Measurements from ENCODE around the gene RNF111.
A peak's percentile ranks its signal among the peaks of the same experiment; 100 is the strongest.

RNF111 gene

DNA sequence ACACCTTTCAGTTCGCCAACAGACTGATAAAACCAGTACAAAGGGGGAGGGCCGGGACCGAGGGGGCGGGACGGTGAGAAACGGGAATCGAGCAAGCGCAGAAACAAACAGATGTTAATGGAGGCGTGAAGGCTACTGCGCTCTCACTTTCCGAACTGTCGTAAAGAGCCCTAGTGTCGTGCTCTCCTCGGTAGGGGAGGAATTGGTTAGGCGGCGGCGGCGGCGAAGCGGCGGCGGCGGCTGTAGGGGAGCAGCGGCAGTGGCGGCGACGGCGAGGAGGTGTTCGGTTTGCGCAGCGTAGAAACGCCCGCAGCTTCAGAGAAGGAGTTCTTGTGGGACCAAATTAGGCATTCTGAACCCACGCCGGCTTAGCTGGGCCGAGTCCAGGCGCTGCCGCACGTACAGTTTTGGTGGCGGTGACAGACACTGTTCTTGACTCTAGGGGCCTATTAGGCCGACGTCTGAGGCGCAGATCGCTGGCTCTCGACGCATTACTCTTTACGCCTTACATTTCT is at the start of gene RNF111:
RNF111 (plus strand) TSS at position 173 of the 515 bp plus-strand sequence. CDS start 43,160 bp downstream, outside the sequence.
- DNase-seq (ENCODE audit: low read depth in 2 of 2): peak; percentile 73 to 79

DNA sequence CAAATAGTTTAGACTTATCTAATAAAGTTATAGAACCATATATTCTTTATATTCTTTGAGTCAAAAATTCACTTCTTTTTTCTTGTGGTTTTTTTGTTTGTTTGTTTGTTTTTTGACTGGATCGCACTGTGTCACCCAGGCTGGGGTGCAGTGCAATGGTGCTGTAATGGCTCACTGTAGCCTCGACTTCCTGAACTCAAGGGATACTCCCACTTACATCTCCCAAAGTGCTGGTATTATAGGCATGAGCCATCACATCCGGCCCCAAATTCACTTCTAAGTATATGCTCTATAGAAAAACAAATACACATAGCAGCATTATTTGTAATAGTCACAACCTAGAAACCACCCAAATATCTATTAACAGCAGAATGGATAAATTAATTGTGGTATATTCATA is 40.3 kb upstream of the RNF111 start:
- DNase-seq (ENCODE audit: low read depth in 2 of 2): no peak

GRCh38 chr15:58951388-58952007 is 36.0 kb upstream of the RNF111 start:
- DNase-seq (ENCODE audit: low read depth in 2 of 2): no peak

GRCh38 chr15:58952751-58953150 is 34.7 kb upstream of the RNF111 start:
- no peak for DNase-seq (ENCODE audit: low read depth in 2 of 2)

DNA sequence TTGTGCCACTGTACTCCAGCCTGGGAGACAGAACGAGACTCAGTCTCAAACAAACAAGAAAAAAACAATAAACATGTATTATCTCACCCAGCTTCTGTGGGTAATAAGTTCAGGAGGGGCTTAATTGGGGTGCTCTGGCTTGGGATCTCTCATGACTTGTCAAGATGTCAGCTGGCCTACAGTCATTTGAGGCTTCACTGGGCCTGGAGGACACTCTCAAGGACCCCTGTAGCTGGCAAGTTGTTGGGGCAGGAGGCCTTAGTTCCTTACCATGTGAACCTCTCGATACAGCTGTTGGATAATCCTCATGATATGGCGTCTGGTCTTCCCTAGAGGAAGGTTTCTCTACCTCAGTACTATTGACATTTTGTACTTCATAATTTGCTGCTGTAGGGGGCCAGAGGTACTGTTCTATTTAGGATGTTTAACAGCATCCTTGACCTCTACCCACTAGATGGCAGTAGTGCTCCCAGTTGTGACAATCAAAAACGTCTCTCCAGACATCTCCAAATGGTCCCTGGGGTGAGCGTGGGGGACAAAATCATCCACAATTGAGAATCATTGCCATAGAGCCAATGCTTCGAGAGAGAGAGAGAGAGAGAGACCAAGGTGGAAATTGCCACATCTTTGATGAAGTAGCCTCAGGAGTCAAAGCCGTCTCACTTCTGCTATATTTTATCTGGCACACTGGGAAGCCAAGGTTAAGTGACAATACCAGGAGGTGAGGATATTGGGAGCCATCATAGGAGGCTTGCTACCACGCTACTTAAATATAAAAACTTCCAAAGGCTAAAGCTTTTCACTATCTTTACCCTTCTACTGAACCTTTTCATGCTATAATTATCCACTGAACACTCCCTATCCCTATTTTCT is 30.1 kb upstream of the RNF111 start:
- peak; percentile 21 to 30 for DNase-seq (ENCODE audit: low read depth in 2 of 2)

DNA sequence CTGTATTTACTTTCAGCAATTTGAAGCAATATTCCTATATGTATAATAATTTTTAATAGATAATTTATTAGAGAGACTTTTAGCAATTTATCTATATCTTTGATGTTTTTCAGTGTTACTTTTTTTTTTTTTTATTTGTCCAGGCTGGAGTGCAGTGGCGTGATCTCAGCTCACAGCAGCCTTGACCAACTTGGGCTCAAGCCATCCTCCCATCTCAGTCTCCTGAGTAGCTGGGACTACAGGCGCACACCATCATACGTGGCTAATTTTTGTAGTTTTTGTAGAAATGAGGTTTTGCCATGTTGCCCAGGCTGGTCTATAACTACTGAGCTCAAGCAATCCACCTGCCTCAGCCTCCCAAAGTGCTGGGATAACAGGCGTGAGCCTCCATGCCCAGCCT is 28.7 kb upstream of the RNF111 start:
- DNase-seq (ENCODE audit: low read depth in 2 of 2): no peak

- no peak for DNase-seq (ENCODE audit: low read depth in 2 of 2)
Observed at GRCh38 chr15:58962136-58962535, 25.3 kb upstream of the RNF111 start.

DNA sequence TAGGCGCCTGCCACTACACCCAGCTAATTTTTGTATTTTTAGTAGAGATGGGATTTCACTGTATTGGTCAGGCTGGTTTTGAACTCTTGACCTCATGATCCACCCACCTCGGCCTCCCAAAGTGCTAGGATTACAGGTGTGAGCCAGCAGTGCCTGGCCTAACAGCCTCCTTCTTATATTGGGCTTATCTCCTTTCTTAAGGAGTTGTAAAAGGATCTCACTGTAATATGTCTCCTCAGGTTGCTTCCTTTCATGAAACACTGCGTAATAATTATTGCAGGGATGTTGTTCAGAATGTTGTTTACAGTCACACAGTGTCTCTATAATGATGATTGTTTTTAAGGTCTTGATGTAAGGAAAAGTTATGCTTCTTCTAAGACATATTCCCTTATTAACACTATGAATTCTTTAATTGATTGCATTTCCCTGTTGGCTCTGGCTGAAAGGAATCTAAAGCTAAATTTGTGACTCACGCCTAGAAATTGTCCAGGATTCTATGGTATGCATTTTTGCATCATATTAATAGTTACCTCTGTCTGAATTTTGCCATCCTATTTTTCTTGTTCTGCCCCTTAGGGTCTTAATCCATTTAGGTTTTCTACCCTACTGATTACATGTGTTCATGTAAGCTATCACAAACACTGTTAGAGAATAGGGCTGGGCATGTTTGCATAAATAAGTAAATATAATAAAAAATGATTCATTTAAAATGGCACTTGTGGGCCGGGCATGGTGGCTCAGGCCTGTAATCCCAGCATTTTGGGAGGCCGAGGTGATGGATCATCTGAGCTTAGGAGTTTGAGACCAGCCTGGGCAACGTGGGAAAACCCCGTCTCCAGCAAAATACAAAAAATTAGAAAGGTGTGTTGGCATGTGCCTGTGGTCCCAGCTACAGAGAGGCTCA is 24.5 kb upstream of the RNF111 start:
- no peak for DNase-seq (ENCODE audit: low read depth in 2 of 2)

- no peak for DNase-seq (ENCODE audit: low read depth in 2 of 2)
Observed at GRCh38 chr15:58966698-58967097, 20.8 kb upstream of the RNF111 start.

DNA sequence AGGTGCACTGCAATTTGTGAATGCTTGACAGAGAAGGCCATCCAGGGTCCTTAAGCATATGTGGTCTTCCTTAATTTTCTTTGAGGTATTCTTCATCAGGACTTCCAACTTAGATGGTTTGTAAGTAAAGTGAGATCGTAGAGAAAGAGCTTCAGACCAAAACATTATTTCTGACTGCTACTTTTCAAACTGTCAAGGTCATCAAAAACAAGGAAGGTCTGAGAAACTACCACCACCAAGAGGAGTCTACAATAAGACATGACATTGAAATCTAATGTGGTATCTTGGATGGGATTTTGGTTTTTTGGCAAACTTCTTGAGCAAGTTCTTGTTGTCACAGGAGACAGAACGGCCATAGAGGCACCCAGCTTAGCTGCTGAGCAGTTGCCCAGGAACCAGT is 20.0 kb upstream of the RNF111 start:
- no peak for DNase-seq (ENCODE audit: low read depth in 2 of 2)

GRCh38 chr15:58977887-58978286 is 9.6 kb upstream of the RNF111 start:
- no peak for DNase-seq (ENCODE audit: low read depth in 2 of 2)

DNA sequence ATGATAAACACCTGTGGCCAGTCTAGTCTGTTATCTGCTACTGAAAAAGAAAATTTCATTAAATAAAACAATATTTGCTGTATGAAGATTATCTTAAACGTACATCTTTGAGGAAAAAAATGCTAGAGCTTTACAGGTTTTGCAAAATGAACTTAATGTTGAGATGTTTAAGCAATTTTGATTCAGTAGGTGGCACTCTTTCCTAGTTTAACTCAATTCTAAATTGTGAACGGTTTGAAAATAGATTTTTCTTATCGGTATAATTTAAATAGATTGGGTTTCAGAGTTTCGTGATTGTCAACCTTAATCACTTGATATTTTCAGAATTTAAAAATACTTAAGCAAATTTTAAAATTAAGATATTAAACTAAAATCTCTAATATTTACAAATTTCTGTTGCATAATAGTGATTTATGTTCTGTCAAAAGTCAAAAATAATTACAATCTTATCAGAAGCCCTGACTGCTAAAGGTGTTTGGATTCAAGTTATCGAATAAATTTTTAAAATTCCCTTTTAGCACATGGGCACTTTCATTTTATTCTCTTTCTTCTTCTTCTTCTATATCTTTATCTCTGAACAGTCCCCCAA is 7.0 kb upstream of the RNF111 start:
- DNase-seq (ENCODE audit: low read depth in 2 of 2): no peak

GRCh38 chr15:58981808-58982475 is 5.5 kb upstream of the RNF111 start:
- DNase-seq (ENCODE audit: low read depth in 2 of 2): no peak

GRCh38 chr15:58983261-58983660 is 4.2 kb upstream of the RNF111 start:
- no peak for DNase-seq (ENCODE audit: low read depth in 2 of 2)

- DNase-seq (ENCODE audit: low read depth in 2 of 2): no peak
Observed at GRCh38 chr15:58985443-58985842, 2.0 kb upstream of the RNF111 start.

- no peak for DNase-seq (ENCODE audit: low read depth in 2 of 2)
Observed at GRCh38 chr15:58987036-58987435, 427 bp upstream of the RNF111 start.

DNA sequence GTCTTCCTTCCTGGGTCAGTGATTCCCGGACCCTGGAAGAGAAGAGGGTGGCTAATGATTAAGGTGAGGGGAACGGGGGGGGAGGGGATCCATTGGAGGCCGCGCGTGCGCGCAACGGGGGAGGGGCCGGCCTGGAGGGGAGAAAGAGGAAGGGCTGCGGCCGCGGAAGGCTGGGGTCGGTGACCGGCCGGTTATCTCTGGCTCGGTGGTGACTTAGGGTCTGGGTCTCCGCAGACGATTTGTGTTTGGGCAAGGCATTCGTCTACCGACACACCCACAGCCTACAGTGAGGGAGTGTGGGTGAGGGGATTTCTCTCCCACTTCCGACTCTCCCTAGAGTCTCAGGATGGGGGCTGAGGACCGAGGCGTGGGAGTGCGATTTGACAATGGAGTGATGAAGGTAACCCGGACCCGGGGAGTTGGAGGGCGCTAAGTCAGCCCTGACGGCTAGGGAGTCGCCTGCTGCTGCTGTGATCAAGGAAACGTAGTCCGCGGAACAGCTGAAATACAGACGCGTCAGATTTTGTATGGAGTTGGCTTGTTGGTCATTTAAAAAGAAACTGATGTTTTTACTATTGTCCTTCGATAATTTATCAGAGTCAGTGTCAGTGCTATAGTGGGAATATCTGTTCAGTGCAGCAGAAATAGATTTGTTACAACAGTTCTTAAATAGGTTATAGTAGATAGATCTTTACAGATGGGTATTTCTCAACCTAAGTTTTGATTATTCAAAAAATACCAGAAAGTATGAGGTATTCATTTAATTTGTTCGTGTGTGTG is 733 bp downstream of the RNF111 start:
- peak; percentile 43 to 45 for DNase-seq (ENCODE audit: low read depth in 2 of 2)

DNA sequence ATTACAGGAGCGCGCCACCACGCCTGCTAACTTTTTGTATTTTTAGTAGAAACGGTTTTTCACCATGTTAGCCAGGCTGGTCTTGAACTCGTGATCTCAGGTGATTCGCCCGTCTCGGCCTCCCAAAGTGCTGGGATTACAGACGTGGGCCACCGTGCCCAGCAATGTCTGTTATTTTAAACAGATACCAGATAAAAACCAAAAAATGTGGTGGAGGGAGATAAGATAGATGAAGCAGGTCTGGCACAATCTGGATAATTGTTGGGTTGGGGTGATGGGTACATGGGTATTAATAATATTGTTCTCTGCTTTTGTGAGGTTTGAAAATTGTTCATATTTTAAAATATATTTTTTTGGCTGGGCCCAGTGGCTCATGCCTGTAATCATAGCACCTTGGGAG is 4.7 kb downstream of the RNF111 start:
- no peak for DNase-seq (ENCODE audit: low read depth in 2 of 2)

- DNase-seq (ENCODE audit: low read depth in 2 of 2): no peak
Observed at GRCh38 chr15:58994906-58995453, 7.5 kb downstream of the RNF111 start.

- DNase-seq (ENCODE audit: low read depth in 2 of 2): no peak
Observed at GRCh38 chr15:58999694-59000093, 12.2 kb downstream of the RNF111 start.

Measured in stimulated activated CD8-positive, alpha-beta memory T cell treated with anti-CD3 and anti-CD28 coated beads, Interleukin-7, amount 100 ng/mL, for 1 hour (primary cell).